Measurements from ENCODE around the gene FAM199X.
"Not testable (repeated sequence)": the region's sequence is repeated elsewhere in the genome, so short reads cannot be mapped to it uniquely, and the experiment has no call there.

FAM199X gene

GRCh38 chrX:104195013-104195412 is 28.8 kb downstream of the FAM199X start:
- no peak overlapping the region for H3K4me2 ChIP-seq (ENCODE audit: low read length)
- no peak overlapping the region for H3K4me3 ChIP-seq (ENCODE audit: low read length)
- H3K9me3 ChIP-seq (replicated peaks; ENCODE audit: low read length) = no peaks in the 10 kb centered on the region
- H3K36me3 ChIP-seq (ENCODE audit: insufficient read depth, low read length) = peaks cover 5% of the 10 kb centered on the region
- H3K27me3 ChIP-seq (ENCODE audit: control insufficient read depth, insufficient read depth, low read length) = peaks cover 5% of the 10 kb centered on the region
- no peaks in the 10 kb centered on the region for H3K4me1 ChIP-seq (ENCODE audit: control insufficient read depth, insufficient read depth, low read length)
- no peak overlapping the region for H3K9ac ChIP-seq (ENCODE audit: low read depth, low read length)

- Histone ChIP-seq H3K36me3 (ENCODE audit: insufficient read depth, low read length) (no peaks in the 10 kb centered on the region), H3K9ac (ENCODE audit: low read depth, low read length) (no peak overlapping the region), H3K27me3 (ENCODE audit: control insufficient read depth, insufficient read depth, low read length) (peaks cover 5% of the 10 kb centered on the region), H3K9me3 (replicated peaks; ENCODE audit: low read length) (no peaks in the 10 kb centered on the region), H3K4me3 (ENCODE audit: low read length) (no peak overlapping the region), H3K4me1 (ENCODE audit: control insufficient read depth, insufficient read depth, low read length) (no peaks in the 10 kb centered on the region), H3K4me2 (ENCODE audit: low read length) (no peak overlapping the region)
These were observed 29.3 kb downstream of the FAM199X start for GRCh38 chrX:104195489-104196084.

- Histone ChIP-seq H3K9me3 (replicated peaks; ENCODE audit: low read length) (no peaks in the 10 kb centered on the region), H3K4me2 (ENCODE audit: low read length) (no peak overlapping the region), H3K27me3 (ENCODE audit: control insufficient read depth, insufficient read depth, low read length) (peaks cover 5% of the 10 kb centered on the region), H3K36me3 (ENCODE audit: insufficient read depth, low read length) (peaks cover 3% of the 10 kb centered on the region), H3K9ac (ENCODE audit: low read depth, low read length) (no peak overlapping the region), H3K4me1 (ENCODE audit: control insufficient read depth, insufficient read depth, low read length) (no peaks in the 10 kb centered on the region), H3K4me3 (ENCODE audit: low read length) (no peak overlapping the region)
These were observed 39.3 kb downstream of the FAM199X start for GRCh38 chrX:104205548-104205947.

- Histone ChIP-seq H3K27me3 (ENCODE audit: control insufficient read depth, insufficient read depth, low read length) (peaks cover 24% of the 10 kb centered on the region), H3K9me3 (replicated peaks; ENCODE audit: low read length) (no peaks in the 10 kb centered on the region), H3K9ac (ENCODE audit: low read depth, low read length) (no peak overlapping the region), H3K4me1 (ENCODE audit: control insufficient read depth, insufficient read depth, low read length) (no peaks in the 10 kb centered on the region), H3K36me3 (ENCODE audit: insufficient read depth, low read length) (no peaks in the 10 kb centered on the region), H3K4me3 (ENCODE audit: low read length) (no peak overlapping the region), H3K4me2 (ENCODE audit: low read length) (no peak overlapping the region)
These were observed 44.9 kb downstream of the FAM199X start for GRCh38 chrX:104211187-104211586.

GRCh38 chrX:104230060-104230459 is 63.8 kb downstream of the FAM199X start:
- H3K4me1 ChIP-seq (ENCODE audit: control insufficient read depth, insufficient read depth, low read length); H3K9me3 ChIP-seq (replicated peaks; ENCODE audit: low read length); H3K9ac ChIP-seq (ENCODE audit: low read depth, low read length); H3K4me3 ChIP-seq (ENCODE audit: low read length); H3K4me2 ChIP-seq (ENCODE audit: low read length); H3K36me3 ChIP-seq (ENCODE audit: insufficient read depth, low read length): not testable (repeated sequence)
- peaks cover 39% of the 10 kb centered on the region for H3K27me3 ChIP-seq (ENCODE audit: control insufficient read depth, insufficient read depth, low read length)

Measured in skeletal muscle satellite cell (primary cell).